DND-41 (cell line): ENCODE measurements around the gene PRPF39.

ENCODE experiments used
- EZH2 ChIP-seq: IDR thresholded peaks from 3 replicates; pipeline ENCODE4 v1.6.1; 2012; ENCODE audit warnings: borderline replicate concordance, low read depth, mild to moderate bottlenecking, moderate library complexity, low read length, inconsistent platforms; ENCODE audit not compliant: severe bottlenecking
- TF ChIP-seq, protein P1 (sequence below): IDR thresholded peaks from 2 replicates; pipeline ENCODE4 v1.5.1; 2012; ENCODE audit warnings: borderline replicate concordance, low read length, moderate library complexity, mild to moderate bottlenecking; ENCODE audit not compliant: poor library complexity, severe bottlenecking; ENCODE audit errors: extremely low read depth

GRCh38 chr14:45150386-45150890 lies 66.5 kb downstream of the PRPF39 start:
- TF ChIP-seq, protein P1, sequence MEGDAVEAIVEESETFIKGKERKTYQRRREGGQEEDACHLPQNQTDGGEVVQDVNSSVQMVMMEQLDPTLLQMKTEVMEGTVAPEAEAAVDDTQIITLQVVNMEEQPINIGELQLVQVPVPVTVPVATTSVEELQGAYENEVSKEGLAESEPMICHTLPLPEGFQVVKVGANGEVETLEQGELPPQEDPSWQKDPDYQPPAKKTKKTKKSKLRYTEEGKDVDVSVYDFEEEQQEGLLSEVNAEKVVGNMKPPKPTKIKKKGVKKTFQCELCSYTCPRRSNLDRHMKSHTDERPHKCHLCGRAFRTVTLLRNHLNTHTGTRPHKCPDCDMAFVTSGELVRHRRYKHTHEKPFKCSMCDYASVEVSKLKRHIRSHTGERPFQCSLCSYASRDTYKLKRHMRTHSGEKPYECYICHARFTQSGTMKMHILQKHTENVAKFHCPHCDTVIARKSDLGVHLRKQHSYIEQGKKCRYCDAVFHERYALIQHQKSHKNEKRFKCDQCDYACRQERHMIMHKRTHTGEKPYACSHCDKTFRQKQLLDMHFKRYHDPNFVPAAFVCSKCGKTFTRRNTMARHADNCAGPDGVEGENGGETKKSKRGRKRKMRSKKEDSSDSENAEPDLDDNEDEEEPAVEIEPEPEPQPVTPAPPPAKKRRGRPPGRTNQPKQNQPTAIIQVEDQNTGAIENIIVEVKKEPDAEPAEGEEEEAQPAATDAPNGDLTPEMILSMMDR: no peak
- TF ChIP-seq EZH2: no peak
